HEK293 (cell line): ENCODE data around the gene LMO2.

Source experiments
- CTCF ChIA-PET: fragments of 350-600 bp; formaldehyde crosslinking; extraction: SDS; loops from one replicate; lab custom pipeline; 2021; ENCODE audit warnings: antibody characterized with exemption; lab: Yijun Ruan, JAX
- POLR2A ChIA-PET: fragments of 300-600 bp; formaldehyde crosslinking; extraction: SDS; loops from one replicate; lab custom pipeline; 2020; ENCODE audit warnings: antibody characterized with exemption, inconsistent platforms; lab: Yijun Ruan, JAX
- H3K27ac ChIP-seq: fragments of 200-500 bp; sonication (Bioruptor generic); 2 replicates; pipeline ENCODE4 v1.5.1; 2014; ENCODE audit warnings: low read depth, low read length, control low read depth, inconsistent platforms; ENCODE audit errors: extremely low read depth
- H3K36me3 ChIP-seq, 2 experiments: fragments of 200-500 bp in 1 of 2; sonication (Bioruptor generic) in 1 of 2; 1 replicate in 1 of 2; 2 replicates in 1 of 2; pipeline ENCODE4 v1.5.1; 2014 to 2017; ENCODE audit warnings: inconsistent platforms in 2 of 2, low read length in 2 of 2; ENCODE audit not compliant: control insufficient read depth in 2 of 2, insufficient read depth in 1 of 2
- H3K4me1 ChIP-seq: fragments of 200-500 bp; sonication (Bioruptor generic); 2 replicates; pipeline ENCODE4 v1.5.1; 2014; ENCODE audit warnings: mild to moderate bottlenecking, low read length, inconsistent platforms; ENCODE audit not compliant: control insufficient read depth, insufficient read depth
- H3K4me3 ChIP-seq: 2 replicates; pipeline ENCODE4 v1.5.1; 2011; ENCODE audit warnings: low read depth, mild to moderate bottlenecking, control low read depth, low read length, moderate library complexity
- H3K9me3 ChIP-seq: fragments of 200-500 bp; sonication (Bioruptor generic); 2 replicates; pipeline ENCODE4 v1.5.1; 2014; ENCODE audit warnings: low read depth, low read length, inconsistent platforms; ENCODE audit not compliant: control insufficient read depth, insufficient read depth
- GLIS1 ChIP-seq: fragments of 450-650 bp; formaldehyde crosslinking; IDR thresholded peaks from 2 replicates; pipeline ENCODE4 v1.5.1; 2016; ENCODE audit warnings: missing biosample characterization, missing genetic modification characterization
- HOXC10 ChIP-seq: sonication (generic); formaldehyde crosslinking; IDR thresholded peaks from 2 replicates; pipeline ENCODE4 v1.8.1; 2023; ENCODE audit warnings: mild to moderate bottlenecking, missing genetic modification reagents
- OVOL3 ChIP-seq: fragments of 450-650 bp; formaldehyde crosslinking; IDR thresholded peaks from 2 replicates; pipeline ENCODE4 v1.5.1; 2016; ENCODE audit warnings: missing biosample characterization, missing genetic modification characterization
- REPIN1 ChIP-seq: fragments of 450-650 bp; formaldehyde crosslinking; IDR thresholded peaks from 2 replicates; pipeline ENCODE4 v1.5.1; 2017; ENCODE audit warnings: missing biosample characterization, missing genetic modification characterization, low read depth
- TCF7L2 ChIP-seq: IDR thresholded peaks from 2 replicates; pipeline ENCODE4 v1.6.1; 2011; ENCODE audit warnings: low read depth, mild to moderate bottlenecking, inconsistent platforms, low read length, moderate library complexity, borderline replicate concordance
- ZNF155 ChIP-seq: fragments of 450-650 bp; formaldehyde crosslinking; IDR thresholded peaks from 2 replicates; pipeline ENCODE4 v1.5.1; 2016; ENCODE audit warnings: missing biosample characterization, missing genetic modification characterization
- ZNF2 ChIP-seq: fragments of 450-650 bp; formaldehyde crosslinking; IDR thresholded peaks from 2 replicates; pipeline ENCODE4 v1.5.1; 2016; ENCODE audit warnings: missing biosample characterization, missing genetic modification characterization
- ZNF202 ChIP-seq: fragments of 450-650 bp; formaldehyde crosslinking; IDR thresholded peaks from 2 replicates; pipeline ENCODE4 v1.5.1; 2016; ENCODE audit warnings: missing biosample characterization, missing genetic modification characterization, borderline replicate concordance
- ZNF23 ChIP-seq: fragments of 450-650 bp; formaldehyde crosslinking; IDR thresholded peaks from 2 replicates; pipeline ENCODE4 v1.5.1; 2016; ENCODE audit warnings: missing biosample characterization, missing genetic modification characterization, borderline replicate concordance
- ZNF302 ChIP-seq: fragments of 450-650 bp; formaldehyde crosslinking; IDR thresholded peaks from 2 replicates; pipeline ENCODE4 v1.5.1; 2016; ENCODE audit warnings: missing biosample characterization, missing genetic modification characterization, low read depth
- ZNF341 ChIP-seq: fragments of 450-650 bp; formaldehyde crosslinking; IDR thresholded peaks from 2 replicates; pipeline ENCODE4; 2016; ENCODE audit warnings: low read depth, missing biosample characterization, missing genetic modification characterization
- ZNF48 ChIP-seq: fragments of 450-650 bp; formaldehyde crosslinking; IDR thresholded peaks from 2 replicates; pipeline ENCODE4 v1.5.1; 2016; ENCODE audit warnings: missing biosample characterization, missing genetic modification characterization
- ZNF514 ChIP-seq: fragments of 450-650 bp; formaldehyde crosslinking; IDR thresholded peaks from 2 replicates; pipeline ENCODE4 v1.5.1; 2016; ENCODE audit warnings: missing biosample characterization, missing genetic modification characterization
- ZNF596 ChIP-seq: fragments of 450-650 bp; IDR thresholded peaks from 2 replicates; pipeline ENCODE4 v1.5.0; 2018; ENCODE audit warnings: missing biosample characterization, mild to moderate bottlenecking, missing genetic modification characterization, moderate library complexity
- ZNF654 ChIP-seq: fragments of 450-650 bp; formaldehyde crosslinking; IDR thresholded peaks from 2 replicates; pipeline ENCODE4 v1.5.1; 2016; ENCODE audit warnings: low read depth, missing biosample characterization, missing genetic modification characterization
- ZNF658 ChIP-seq: fragments of 450-650 bp; formaldehyde crosslinking; IDR thresholded peaks from 2 replicates; pipeline ENCODE4; 2016; ENCODE audit warnings: missing biosample characterization, missing genetic modification characterization
- ZXDB ChIP-seq: fragments of 450-650 bp; formaldehyde crosslinking; IDR thresholded peaks from 2 replicates; pipeline ENCODE4 v1.5.1; 2016; ENCODE audit warnings: missing biosample characterization, missing genetic modification characterization
- TF ChIP-seq, protein P1 (sequence below): fragments of 450-650 bp; formaldehyde crosslinking; IDR thresholded peaks from 2 replicates; pipeline ENCODE4 v1.5.0; 2017; ENCODE audit warnings: missing biosample characterization, missing genetic modification characterization, borderline replicate concordance
- TF ChIP-seq, protein P2 (sequence below): fragments of 450-650 bp; formaldehyde crosslinking; IDR thresholded peaks from 2 replicates; pipeline ENCODE4 v1.5.1; 2016; ENCODE audit warnings: missing biosample characterization, missing genetic modification characterization
- TF ChIP-seq, protein P3 (sequence below): fragments of 450-650 bp; formaldehyde crosslinking; IDR thresholded peaks from 2 replicates; pipeline ENCODE4 v1.5.1; 2016; ENCODE audit warnings: missing biosample characterization, missing genetic modification characterization

The LMO2 gene

DNA sequence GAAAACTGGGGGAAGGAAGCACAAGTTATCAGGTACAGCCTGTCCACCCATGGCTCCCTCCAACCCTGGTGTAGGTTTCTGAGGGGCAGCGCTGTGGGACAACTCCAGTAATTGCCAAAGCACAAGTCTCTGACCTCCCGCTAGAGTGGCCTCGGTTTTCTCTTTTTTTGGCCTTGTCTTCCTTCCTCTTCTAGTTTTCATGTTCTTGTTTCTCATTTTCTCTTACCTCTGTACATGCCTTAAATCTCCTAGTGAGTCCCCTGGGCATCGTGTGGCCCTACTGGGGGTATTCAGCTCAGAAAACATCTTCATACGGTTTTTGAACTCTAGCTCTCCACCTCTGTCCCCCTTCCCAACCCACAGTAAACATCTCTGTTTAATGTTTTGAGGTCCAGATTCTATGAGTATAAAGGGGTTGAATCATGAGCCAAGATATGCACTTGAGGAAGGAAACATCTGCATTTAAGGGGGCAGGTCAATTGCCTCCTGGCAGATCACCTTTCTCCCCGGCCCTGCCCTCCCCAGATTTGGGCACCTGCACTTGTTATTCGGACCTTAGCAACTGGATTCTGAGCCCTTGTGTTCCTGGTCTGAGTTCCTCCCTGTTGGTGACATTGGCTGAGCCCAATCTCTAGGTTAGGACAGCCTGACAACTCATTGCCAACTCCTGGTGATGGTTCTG, 8.4 kb upstream of the LMO2 start:
- no peaks in the 10 kb centered on the region for H3K4me1 ChIP-seq
- H3K36me3 ChIP-seq: no peaks in the 10 kb centered on the region
- H3K9me3 ChIP-seq: no peaks in the 10 kb centered on the region
- H3K4me3 ChIP-seq: no peak overlapping the region
- POLR2A ChIA-PET: no interaction called here
- CTCF ChIA-PET: interaction anchor here (3.1 kb wide), 1 partner anchor 42 kb away, joined by 11 read pairs; no protein-coding TSS in a partner anchor
- no peak overlapping the region for H3K27ac ChIP-seq
- TF ChIP-seq ZNF23 (tag by site-specific recombination) (no peak), OVOL3 (tag by site-specific recombination) (no peak)
- TF ChIP-seq, protein P1, sequence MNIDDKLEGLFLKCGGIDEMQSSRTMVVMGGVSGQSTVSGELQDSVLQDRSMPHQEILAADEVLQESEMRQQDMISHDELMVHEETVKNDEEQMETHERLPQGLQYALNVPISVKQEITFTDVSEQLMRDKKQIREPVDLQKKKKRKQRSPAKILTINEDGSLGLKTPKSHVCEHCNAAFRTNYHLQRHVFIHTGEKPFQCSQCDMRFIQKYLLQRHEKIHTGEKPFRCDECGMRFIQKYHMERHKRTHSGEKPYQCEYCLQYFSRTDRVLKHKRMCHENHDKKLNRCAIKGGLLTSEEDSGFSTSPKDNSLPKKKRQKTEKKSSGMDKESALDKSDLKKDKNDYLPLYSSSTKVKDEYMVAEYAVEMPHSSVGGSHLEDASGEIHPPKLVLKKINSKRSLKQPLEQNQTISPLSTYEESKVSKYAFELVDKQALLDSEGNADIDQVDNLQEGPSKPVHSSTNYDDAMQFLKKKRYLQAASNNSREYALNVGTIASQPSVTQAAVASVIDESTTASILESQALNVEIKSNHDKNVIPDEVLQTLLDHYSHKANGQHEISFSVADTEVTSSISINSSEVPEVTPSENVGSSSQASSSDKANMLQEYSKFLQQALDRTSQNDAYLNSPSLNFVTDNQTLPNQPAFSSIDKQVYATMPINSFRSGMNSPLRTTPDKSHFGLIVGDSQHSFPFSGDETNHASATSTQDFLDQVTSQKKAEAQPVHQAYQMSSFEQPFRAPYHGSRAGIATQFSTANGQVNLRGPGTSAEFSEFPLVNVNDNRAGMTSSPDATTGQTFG (tag by site-specific recombination): no peak

DNA sequence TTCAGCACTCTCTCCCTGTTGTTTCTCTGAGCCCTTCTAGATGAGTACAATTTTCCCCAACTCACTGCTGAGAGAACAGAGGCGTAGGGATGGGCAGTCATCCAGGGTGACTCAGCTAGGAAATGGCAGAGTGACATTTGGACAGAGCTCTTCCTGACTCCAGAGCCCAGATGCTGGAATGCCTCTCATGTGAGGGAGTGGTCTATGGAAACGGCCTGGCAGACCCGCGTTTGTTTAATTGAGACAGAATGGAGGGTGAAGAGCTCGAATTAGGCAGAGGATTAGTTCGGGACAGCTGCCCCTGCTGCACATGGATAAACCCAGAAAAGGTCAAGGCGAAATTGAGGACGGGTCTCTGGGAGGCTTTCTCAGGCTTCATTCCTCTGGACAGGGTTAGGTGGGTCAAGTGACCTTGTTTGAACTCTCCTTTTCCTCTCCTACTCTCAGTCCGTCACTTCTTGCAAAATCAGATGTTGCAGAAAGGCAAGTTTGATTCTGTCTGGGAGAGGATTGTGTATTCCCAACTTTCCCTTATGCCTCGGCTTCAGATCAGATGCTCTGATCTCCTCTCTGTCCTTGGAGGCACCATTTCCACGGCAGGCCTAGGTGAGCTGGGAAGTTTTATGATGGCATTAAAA, 7.6 kb upstream of the LMO2 start:
- Histone ChIP-seq H3K4me1 (no peaks in the 10 kb centered on the region), H3K9me3 (no peaks in the 10 kb centered on the region), H3K36me3 (no peaks in the 10 kb centered on the region), H3K27ac (no peak overlapping the region), H3K4me3 (no peak overlapping the region)
- ChIA-PET POLR2A (no interaction called here), CTCF (interaction anchor here (0.6 to 3.1 kb wide), 2 partner anchors 42 to 74 kb away, joined by 3 to 11 read pairs; no protein-coding TSS in a partner anchor)
- TF ChIP-seq, protein P2, sequence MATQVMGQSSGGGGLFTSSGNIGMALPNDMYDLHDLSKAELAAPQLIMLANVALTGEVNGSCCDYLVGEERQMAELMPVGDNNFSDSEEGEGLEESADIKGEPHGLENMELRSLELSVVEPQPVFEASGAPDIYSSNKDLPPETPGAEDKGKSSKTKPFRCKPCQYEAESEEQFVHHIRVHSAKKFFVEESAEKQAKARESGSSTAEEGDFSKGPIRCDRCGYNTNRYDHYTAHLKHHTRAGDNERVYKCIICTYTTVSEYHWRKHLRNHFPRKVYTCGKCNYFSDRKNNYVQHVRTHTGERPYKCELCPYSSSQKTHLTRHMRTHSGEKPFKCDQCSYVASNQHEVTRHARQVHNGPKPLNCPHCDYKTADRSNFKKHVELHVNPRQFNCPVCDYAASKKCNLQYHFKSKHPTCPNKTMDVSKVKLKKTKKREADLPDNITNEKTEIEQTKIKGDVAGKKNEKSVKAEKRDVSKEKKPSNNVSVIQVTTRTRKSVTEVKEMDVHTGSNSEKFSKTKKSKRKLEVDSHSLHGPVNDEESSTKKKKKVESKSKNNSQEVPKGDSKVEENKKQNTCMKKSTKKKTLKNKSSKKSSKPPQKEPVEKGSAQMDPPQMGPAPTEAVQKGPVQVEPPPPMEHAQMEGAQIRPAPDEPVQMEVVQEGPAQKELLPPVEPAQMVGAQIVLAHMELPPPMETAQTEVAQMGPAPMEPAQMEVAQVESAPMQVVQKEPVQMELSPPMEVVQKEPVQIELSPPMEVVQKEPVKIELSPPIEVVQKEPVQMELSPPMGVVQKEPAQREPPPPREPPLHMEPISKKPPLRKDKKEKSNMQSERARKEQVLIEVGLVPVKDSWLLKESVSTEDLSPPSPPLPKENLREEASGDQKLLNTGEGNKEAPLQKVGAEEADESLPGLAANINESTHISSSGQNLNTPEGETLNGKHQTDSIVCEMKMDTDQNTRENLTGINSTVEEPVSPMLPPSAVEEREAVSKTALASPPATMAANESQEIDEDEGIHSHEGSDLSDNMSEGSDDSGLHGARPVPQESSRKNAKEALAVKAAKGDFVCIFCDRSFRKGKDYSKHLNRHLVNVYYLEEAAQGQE (tag by site-specific recombination): peak; percentile 60
- no peak for TF ChIP-seq GLIS1 (tag by site-specific recombination)
- no peak for TF ChIP-seq ZNF514 (tag by site-specific recombination)
- TF ChIP-seq REPIN1 (tag by site-specific recombination): no peak

DNA sequence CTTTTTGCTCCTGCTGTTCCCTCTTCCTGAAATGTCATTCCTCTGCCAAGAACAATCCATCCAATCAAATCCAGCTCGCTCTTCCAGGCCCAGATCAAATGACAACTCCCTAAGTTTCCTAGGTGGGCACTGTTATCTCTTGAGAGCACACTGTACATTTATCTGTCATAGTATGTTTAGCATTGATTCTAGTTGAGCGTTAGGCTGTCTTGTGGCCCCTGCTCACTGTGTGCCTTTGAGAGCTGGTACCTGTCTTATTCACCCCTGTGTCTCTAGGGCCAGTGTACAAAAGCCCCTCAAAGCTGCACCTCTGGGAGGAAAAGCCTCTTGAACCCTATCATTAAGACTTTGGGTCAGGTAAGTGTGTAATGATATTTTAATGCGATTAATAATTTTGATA, 7.1 kb upstream of the LMO2 start:
- Histone ChIP-seq H3K27ac (no peak overlapping the region), H3K4me3 (no peak overlapping the region), H3K36me3 (no peaks in the 10 kb centered on the region), H3K9me3 (no peaks in the 10 kb centered on the region), H3K4me1 (no peaks in the 10 kb centered on the region)
- ChIA-PET POLR2A (no interaction called here), CTCF (interaction anchor here (0.5 to 3.1 kb wide), 2 partner anchors 41 to 194 kb away, joined by 3 to 11 read pairs; no protein-coding TSS in a partner anchor)
- TF ChIP-seq ZNF48 (tag by site-specific recombination): no peak
- no peak for TF ChIP-seq ZNF302
- TF ChIP-seq OVOL3 (tag by site-specific recombination): no peak
- TF ChIP-seq TCF7L2: no peak
- TF ChIP-seq, protein P3, sequence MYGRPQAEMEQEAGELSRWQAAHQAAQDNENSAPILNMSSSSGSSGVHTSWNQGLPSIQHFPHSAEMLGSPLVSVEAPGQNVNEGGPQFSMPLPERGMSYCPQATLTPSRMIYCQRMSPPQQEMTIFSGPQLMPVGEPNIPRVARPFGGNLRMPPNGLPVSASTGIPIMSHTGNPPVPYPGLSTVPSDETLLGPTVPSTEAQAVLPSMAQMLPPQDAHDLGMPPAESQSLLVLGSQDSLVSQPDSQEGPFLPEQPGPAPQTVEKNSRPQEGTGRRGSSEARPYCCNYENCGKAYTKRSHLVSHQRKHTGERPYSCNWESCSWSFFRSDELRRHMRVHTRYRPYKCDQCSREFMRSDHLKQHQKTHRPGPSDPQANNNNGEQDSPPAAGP: no peak
- no peak for TF ChIP-seq ZXDB
- no peak for TF ChIP-seq ZNF2 (tag by site-specific recombination)
- no peak for TF ChIP-seq ZNF341 (tag by site-specific recombination)
- TF ChIP-seq ZNF202 (tag by site-specific recombination): no peak
- TF ChIP-seq HOXC10 (CRISPR knock-in tag): no peak
- TF ChIP-seq ZNF596 (tag by site-specific recombination): no peak
- no peak for TF ChIP-seq ZNF658 (tag by site-specific recombination)
- TF ChIP-seq ZNF155: no peak
- TF ChIP-seq ZNF654: no peak
